ENCODE measurements around the gene ATG9A. TPM values are rescaled to one million over a fixed set of nuclear protein-coding genes. Genes with fewer than 3 reads are reported as not detected.
"Not testable (repeated sequence)": the region's sequence is repeated elsewhere in the genome, so short reads cannot be mapped to it uniquely, and the experiment has no call there.

Gene ATG9A
- total RNA-seq, 1 donor: 60.8 TPM

- not testable (repeated sequence) for H3K27ac ChIP-seq (ENCODE audit: low read depth, low read length); H3K27me3 ChIP-seq (ENCODE audit: insufficient read depth, low read length); H3K36me3 ChIP-seq (ENCODE audit: insufficient read depth, low read length); H3K9me3 ChIP-seq (ENCODE audit: low read depth, low read length); DNase-seq (ENCODE audit: insufficient read length, low spot score, missing footprints); H3K4me2 ChIP-seq (ENCODE audit: insufficient read depth, low read length); H4K20me1 ChIP-seq (ENCODE audit: insufficient read depth, low read length); H2AFZ ChIP-seq (ENCODE audit: low read length); H3K79me2 ChIP-seq (ENCODE audit: insufficient read depth, low read length); H3K4me3 ChIP-seq (ENCODE audit: insufficient read depth, low read length); H3K4me1 ChIP-seq (ENCODE audit: insufficient read depth, low read length)
These were observed 28.7 kb downstream of the ATG9A start for GRCh38 chr2:219200502-219201326.

DNA sequence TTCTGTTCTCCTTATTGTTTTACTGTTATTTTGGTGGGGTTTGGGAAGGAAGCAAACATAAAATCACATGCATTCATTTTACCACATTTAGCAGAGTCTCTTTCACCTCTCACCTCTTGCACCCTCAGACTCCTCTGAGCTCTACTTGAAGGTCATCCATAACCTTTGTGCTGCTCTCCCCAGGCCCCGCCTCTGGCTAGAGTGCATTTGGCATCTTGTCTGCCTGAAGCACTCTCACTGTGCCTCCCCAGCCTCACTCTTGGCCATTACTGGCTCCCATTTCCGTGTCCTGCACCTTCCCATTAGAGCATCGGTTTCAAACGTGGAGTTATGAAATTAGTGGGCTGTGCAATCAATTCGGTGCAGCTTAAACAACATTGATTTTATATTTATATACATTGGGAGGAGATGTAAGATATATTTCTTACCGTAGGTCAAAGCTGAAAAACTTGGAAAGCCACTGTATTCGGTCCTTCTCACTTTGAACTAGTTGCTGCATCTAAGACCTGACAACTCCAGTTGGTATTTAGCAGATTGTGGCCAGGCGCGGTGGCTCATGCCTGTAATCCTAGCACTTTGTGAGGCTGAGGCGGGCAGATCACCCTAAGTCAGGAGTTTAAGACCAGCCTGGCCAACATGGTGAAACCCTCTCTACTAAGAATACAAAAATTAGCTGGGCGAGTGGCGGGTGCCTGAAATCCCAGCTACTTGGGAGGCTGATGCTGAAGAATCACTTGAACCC is 29.8 kb downstream of the ATG9A start:
- H2AFZ ChIP-seq (ENCODE audit: low read length): no peak overlapping the region
- no peaks in the 10 kb centered on the region for H3K79me2 ChIP-seq (ENCODE audit: insufficient read depth, low read length)
- no peak for TF ChIP-seq CTCF (IDR thresholded peaks at IDR 0.05; ENCODE audit: extremely low read depth, low read depth, low read length)

GRCh38 chr2:219198974-219199373 is 30.5 kb downstream of the ATG9A start:
- Histone ChIP-seq H3K27ac (ENCODE audit: low read depth, low read length) (no peak overlapping the region), H3K27me3 (ENCODE audit: insufficient read depth, low read length) (peaks cover 5% of the 10 kb centered on the region), H3K4me1 (ENCODE audit: insufficient read depth, low read length) (no peaks in the 10 kb centered on the region), H2AFZ (ENCODE audit: low read length) (no peak overlapping the region), H3K4me3 (ENCODE audit: insufficient read depth, low read length) (no peak overlapping the region), H3K9me3 (ENCODE audit: low read depth, low read length) (no peaks in the 10 kb centered on the region), H3K4me2 (ENCODE audit: insufficient read depth, low read length) (no peak overlapping the region), H3K79me2 (ENCODE audit: insufficient read depth, low read length) (no peaks in the 10 kb centered on the region), H3K36me3 (ENCODE audit: insufficient read depth, low read length) (no peaks in the 10 kb centered on the region), H4K20me1 (ENCODE audit: insufficient read depth, low read length) (no peaks in the 10 kb centered on the region)
- no peak for TF ChIP-seq CTCF (IDR thresholded peaks at IDR 0.05; ENCODE audit: extremely low read depth, low read depth, low read length)
- DNase-seq (ENCODE audit: insufficient read length, low spot score, missing footprints): no peak

More for the DNA sequence above, 29.8 kb downstream of the ATG9A start:
- no peak overlapping the region for H3K27ac ChIP-seq (ENCODE audit: low read depth, low read length)
- no peaks in the 10 kb centered on the region for H3K36me3 ChIP-seq (ENCODE audit: insufficient read depth, low read length)
- H3K4me3 ChIP-seq (ENCODE audit: insufficient read depth, low read length): no peak overlapping the region
- H3K4me2 ChIP-seq (ENCODE audit: insufficient read depth, low read length): no peak overlapping the region
- no peaks in the 10 kb centered on the region for H3K4me1 ChIP-seq (ENCODE audit: insufficient read depth, low read length)
- peaks cover 5% of the 10 kb centered on the region for H3K27me3 ChIP-seq (ENCODE audit: insufficient read depth, low read length)
- DNase-seq (ENCODE audit: insufficient read length, low spot score, missing footprints): peak; percentile 64
- H3K9me3 ChIP-seq (ENCODE audit: low read depth, low read length): no peaks in the 10 kb centered on the region
- H4K20me1 ChIP-seq (ENCODE audit: insufficient read depth, low read length): no peaks in the 10 kb centered on the region

DNA sequence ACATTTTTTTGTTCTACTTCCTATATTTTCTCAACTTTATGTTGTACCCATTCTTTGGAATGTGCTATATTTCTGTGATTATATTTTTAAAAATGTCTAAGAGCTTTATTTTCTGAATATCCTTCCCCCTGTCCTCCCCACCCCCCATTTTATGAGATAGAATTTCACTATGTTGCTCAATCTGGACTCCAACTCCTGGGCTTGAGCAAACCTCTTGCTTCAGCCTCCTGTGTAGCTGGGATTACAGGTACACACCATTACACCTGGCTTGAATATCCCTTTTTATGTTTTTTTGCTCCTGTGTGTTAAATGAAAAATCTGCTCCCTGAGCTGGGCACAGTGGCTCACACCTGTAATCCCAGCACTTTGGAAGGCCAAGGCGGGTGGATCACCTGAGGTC is 32.0 kb downstream of the ATG9A start:
- no peaks in the 10 kb centered on the region for H3K4me1 ChIP-seq (ENCODE audit: insufficient read depth, low read length)
- peaks cover 5% of the 10 kb centered on the region for H3K27me3 ChIP-seq (ENCODE audit: insufficient read depth, low read length)
- TF ChIP-seq CTCF (IDR thresholded peaks at IDR 0.05; ENCODE audit: extremely low read depth, low read depth, low read length): no peak
- H3K27ac ChIP-seq (ENCODE audit: low read depth, low read length): no peak overlapping the region
- no peak for DNase-seq (ENCODE audit: insufficient read length, low spot score, missing footprints)
- no peak overlapping the region for H3K4me3 ChIP-seq (ENCODE audit: insufficient read depth, low read length)
- H3K4me2 ChIP-seq (ENCODE audit: insufficient read depth, low read length): no peak overlapping the region
- no peak overlapping the region for H2AFZ ChIP-seq (ENCODE audit: low read length)
- H3K36me3 ChIP-seq (ENCODE audit: insufficient read depth, low read length): no peaks in the 10 kb centered on the region
- no peaks in the 10 kb centered on the region for H3K9me3 ChIP-seq (ENCODE audit: low read depth, low read length)
- no peaks in the 10 kb centered on the region for H3K79me2 ChIP-seq (ENCODE audit: insufficient read depth, low read length)
- no peaks in the 10 kb centered on the region for H4K20me1 ChIP-seq (ENCODE audit: insufficient read depth, low read length)

Data from osteoblast (primary cell).